ENCODE measurements around the gene USP21. TPM values are rescaled to one million over a fixed set of nuclear protein-coding genes. Genes with fewer than 3 reads are reported as not detected.

The USP21 gene
- total RNA-seq, 1 donor from 2014 or later = 38.1 TPM

DNA sequence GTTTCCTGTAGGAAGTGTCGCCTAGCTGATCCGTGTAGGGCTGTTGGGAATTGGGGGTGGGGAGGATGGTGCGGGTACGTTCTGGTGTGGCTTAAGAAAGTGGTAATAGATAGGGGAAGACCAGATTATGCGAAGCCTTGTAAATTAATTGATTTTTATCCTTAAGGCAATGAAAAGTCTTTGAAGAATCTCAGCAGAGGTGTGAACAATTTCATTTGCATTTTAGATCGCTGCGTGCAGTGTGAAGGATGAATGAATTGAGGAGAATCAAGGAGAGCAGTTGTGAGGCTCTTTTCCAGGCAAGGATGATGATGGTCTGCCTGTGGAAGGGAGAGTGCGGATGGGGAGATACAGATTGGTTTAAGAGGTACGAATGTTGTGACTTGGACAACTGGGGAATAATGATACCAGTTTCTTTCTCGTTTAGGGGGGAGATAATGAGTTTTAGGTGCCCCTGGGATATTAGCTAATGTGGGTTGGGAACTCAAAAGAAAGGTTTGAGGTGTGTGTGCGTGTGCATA, 26.0 kb upstream of the USP21 start:
- peak; percentile 3 for ATAC-seq (ENCODE audit: low read depth)
- Mint-ChIP-seq H3K27ac (no peak overlapping the region), H3K27me3 (no peaks in the 10 kb centered on the region), H3K9me3 (no peaks in the 10 kb centered on the region), H3K4me3 (no peak overlapping the region), H3K4me1 (peaks cover 28% of the 10 kb centered on the region), H3K36me3 (ENCODE audit: low read depth) (peaks cover 27% of the 10 kb centered on the region)
- no peak for DNase-seq
- TF ChIP-seq, protein P1, sequence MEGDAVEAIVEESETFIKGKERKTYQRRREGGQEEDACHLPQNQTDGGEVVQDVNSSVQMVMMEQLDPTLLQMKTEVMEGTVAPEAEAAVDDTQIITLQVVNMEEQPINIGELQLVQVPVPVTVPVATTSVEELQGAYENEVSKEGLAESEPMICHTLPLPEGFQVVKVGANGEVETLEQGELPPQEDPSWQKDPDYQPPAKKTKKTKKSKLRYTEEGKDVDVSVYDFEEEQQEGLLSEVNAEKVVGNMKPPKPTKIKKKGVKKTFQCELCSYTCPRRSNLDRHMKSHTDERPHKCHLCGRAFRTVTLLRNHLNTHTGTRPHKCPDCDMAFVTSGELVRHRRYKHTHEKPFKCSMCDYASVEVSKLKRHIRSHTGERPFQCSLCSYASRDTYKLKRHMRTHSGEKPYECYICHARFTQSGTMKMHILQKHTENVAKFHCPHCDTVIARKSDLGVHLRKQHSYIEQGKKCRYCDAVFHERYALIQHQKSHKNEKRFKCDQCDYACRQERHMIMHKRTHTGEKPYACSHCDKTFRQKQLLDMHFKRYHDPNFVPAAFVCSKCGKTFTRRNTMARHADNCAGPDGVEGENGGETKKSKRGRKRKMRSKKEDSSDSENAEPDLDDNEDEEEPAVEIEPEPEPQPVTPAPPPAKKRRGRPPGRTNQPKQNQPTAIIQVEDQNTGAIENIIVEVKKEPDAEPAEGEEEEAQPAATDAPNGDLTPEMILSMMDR (IDR thresholded peaks at IDR 0.05) = no peak
- CTCF ChIA-PET = interaction anchor here (0.7 to 2.4 kb wide), 6 partner anchors 16 to 381 kb away, joined by 3 to 7 read pairs (median 5); partner anchors contain the start of genes NIT1 and PFDN2
- intact Hi-C loops (cut with micrococcal nuclease) = loop anchor here (2.0 kb wide), 1 partner anchor 296 kb away; no protein-coding TSS in a partner anchor
- POLR2A ChIA-PET = interaction anchor here (0.7 to 3.5 kb wide), 22 partner anchors 9 to 733 kb away, joined by 3 to 41 read pairs (median 5); partner anchors contain the start of genes ARHGAP30, B4GALT3, KLHDC9 and NDUFS2

DNA sequence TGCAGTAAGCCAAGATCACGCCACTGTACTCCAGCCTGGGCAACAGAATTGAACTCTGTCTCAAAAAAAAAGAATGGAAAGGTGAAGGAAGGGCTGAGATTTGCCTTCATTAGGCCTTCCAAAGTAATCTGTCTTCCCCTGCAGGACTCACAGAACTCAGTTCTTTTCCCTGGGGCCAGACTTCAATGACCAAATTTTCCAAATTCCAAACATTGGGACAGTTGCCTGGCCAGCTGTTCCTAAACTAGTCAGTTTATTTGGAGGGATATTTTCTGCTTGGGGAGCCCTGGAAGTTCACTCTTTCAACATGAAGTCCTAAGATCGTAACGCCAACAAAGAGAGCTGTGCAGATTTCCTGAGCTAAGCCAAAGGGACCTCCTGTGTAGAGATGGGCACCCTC, 21.4 kb upstream of the USP21 start:
- H3K4me1 Mint-ChIP-seq = peaks cover 4% of the 10 kb centered on the region
- ChIA-PET CTCF (interaction anchor here (1.0 to 5.4 kb wide), 9 partner anchors 16 to 301 kb away, joined by 3 to 37 read pairs (median 4); partner anchors contain the start of gene ITLN2), POLR2A (interaction anchor here (0.8 to 1.2 kb wide), 3 partner anchors 20 to 89 kb away, joined by 3 to 5 read pairs (median 4); partner anchors contain the start of genes KLHDC9, NIT1 and PFDN2)
- intact Hi-C loops (cut with micrococcal nuclease) = no loop called here
- H3K4me3 Mint-ChIP-seq = no peak overlapping the region
- H3K27ac Mint-ChIP-seq = no peak overlapping the region
- no peaks in the 10 kb centered on the region for H3K27me3 Mint-ChIP-seq
- TF ChIP-seq, protein P1 (IDR thresholded peaks at IDR 0.05) = no peak
- H3K36me3 Mint-ChIP-seq (ENCODE audit: low read depth) = peaks cover 4% of the 10 kb centered on the region
- ATAC-seq (ENCODE audit: low read depth) (no peak), DNase-seq (no peak)
- no peaks in the 10 kb centered on the region for H3K9me3 Mint-ChIP-seq

DNA sequence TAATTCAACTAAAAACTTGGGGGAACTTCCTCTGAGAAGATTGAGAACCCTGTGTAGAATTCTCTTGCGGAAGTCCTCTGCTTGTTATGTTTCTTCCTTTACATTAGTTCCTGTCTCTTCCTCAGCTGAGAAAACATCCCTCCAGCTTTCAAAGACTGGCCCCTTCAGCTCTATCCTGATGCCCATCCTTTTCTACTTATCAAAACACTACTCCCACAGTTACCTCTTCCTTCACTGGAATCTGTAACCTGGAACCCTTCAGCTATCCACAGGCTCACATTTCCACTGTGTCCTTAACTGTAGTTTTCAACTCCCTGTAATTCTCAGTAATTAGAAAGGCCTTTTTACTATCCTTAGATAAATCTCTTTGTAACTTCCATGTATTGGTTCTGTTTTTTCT, 20.9 kb upstream of the USP21 start:
- DNase-seq (no peak), ATAC-seq (ENCODE audit: low read depth) (no peak)
- peaks cover 4% of the 10 kb centered on the region for H3K4me1 Mint-ChIP-seq
- TF ChIP-seq, protein P1 (IDR thresholded peaks at IDR 0.05) = no peak
- no peaks in the 10 kb centered on the region for H3K27me3 Mint-ChIP-seq
- H3K4me3 Mint-ChIP-seq = no peak overlapping the region
- intact Hi-C loops (cut with micrococcal nuclease) = no loop called here
- CTCF ChIA-PET = interaction anchor here (1.0 to 5.4 kb wide), 11 partner anchors 17 to 302 kb away, joined by 3 to 37 read pairs (median 4); partner anchors contain the start of genes ITLN2, NIT1 and PFDN2
- H3K9me3 Mint-ChIP-seq = no peaks in the 10 kb centered on the region
- POLR2A ChIA-PET = interaction anchor here (0.6 to 1.2 kb wide), 4 partner anchors 9 to 89 kb away, joined by 3 to 5 read pairs (median 4); partner anchors contain the start of genes KLHDC9, NIT1 and PFDN2
- H3K36me3 Mint-ChIP-seq (ENCODE audit: low read depth) = peaks cover 4% of the 10 kb centered on the region
- no peak overlapping the region for H3K27ac Mint-ChIP-seq

DNA sequence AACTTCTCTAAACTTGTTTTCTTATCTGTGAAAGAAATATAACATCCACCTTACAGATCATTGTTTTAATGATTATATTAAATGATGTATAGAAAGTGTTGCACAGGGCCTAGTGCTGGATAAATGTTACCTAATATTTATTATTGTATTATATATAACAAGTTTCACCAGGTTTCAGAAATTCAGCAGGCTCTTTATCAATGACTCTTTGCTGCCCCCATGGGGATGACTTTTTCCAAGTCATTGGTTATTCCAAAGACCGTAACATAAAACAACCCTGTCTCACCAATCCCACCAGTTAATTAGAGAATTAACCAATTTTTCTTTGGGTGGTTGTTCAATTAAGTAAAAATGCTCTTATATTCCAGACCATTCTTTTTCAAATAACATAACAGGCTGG, 19.5 kb upstream of the USP21 start:
- DNase-seq = no peak
- TF ChIP-seq, protein P1 (IDR thresholded peaks at IDR 0.05) = no peak
- H3K4me1 Mint-ChIP-seq = peaks cover 4% of the 10 kb centered on the region
- H3K27ac Mint-ChIP-seq = no peak overlapping the region
- no peaks in the 10 kb centered on the region for H3K27me3 Mint-ChIP-seq
- H3K36me3 Mint-ChIP-seq (ENCODE audit: low read depth) = peaks cover 4% of the 10 kb centered on the region
- H3K9me3 Mint-ChIP-seq = no peaks in the 10 kb centered on the region
- ChIA-PET POLR2A (interaction anchor here (2.3 kb wide), 1 partner anchor 95 kb away, joined by 11 read pairs; the partner anchor contains the start of gene USF1), CTCF (interaction anchor here (0.8 to 5.4 kb wide), 10 partner anchors 13 to 749 kb away, joined by 3 to 37 read pairs (median 5); partner anchors contain the start of genes ARHGAP30, KLHDC9 and UFC1)
- intact Hi-C loops (cut with micrococcal nuclease) = loop anchor here (1.0 kb wide), 3 partner anchors 69 to 146 kb away; no protein-coding TSS in a partner anchor
- H3K4me3 Mint-ChIP-seq = no peak overlapping the region
- ATAC-seq (ENCODE audit: low read depth) = peak; percentile 50

Data from activated B cell treated with CpG ODN at 0.5 μM for 24 hours (primary cell).